Transverse colon (tissue), 4 donors: ENCODE data around the gene SOX5. TPM values are rescaled to one million over a fixed set of nuclear protein-coding genes. Genes with fewer than 3 reads are reported as not detected.

Experiments used
- DNase-seq: peaks from one replicate; pipeline ENCODE4 v3.0.0-alpha.2; 2019
- H3K27ac ChIP-seq, 4 donors: fragments of 200-600 bp; sonication (generic); 2 replicates each; pipeline ENCODE4 v1.5.1; 2016 to 2018; ENCODE audit warnings: inconsistent platforms in 4 of 4
- H3K27me3 ChIP-seq: fragments of 200-600 bp; sonication (generic); 2 replicates; pipeline ENCODE4 v1.5.1; 2017; ENCODE audit warnings: inconsistent platforms
- H3K36me3 ChIP-seq, 4 donors: fragments of 200-600 bp; sonication (generic); 2 replicates each; pipeline ENCODE4 v1.5.1; 2017 to 2019; ENCODE audit warnings: inconsistent platforms in 4 of 4
- H3K4me1 ChIP-seq, 4 donors: fragments of 200-600 bp; sonication (generic); 2 replicates each; pipeline ENCODE4 v1.5.1; 2017 to 2020; ENCODE audit warnings: inconsistent platforms in 4 of 4
- H3K4me3 ChIP-seq, 4 donors: fragments of 200-600 bp; sonication (generic); 1 replicate in 1 of 4; 2 replicates in 3 of 4; pipeline versions ENCODE4 v1.5.1 to v1.6.1; 2017 to 2019; ENCODE audit warnings: inconsistent platforms in 4 of 4
- H3K9me3 ChIP-seq, 2 donors: fragments of 200-600 bp; sonication (generic); 2 replicates each; pipeline ENCODE4 v1.5.1; 2017 to 2019; ENCODE audit warnings: inconsistent platforms in 2 of 2
- EP300 ChIP-seq: sonication (generic); formaldehyde crosslinking; IDR thresholded peaks from one replicate; pipeline ENCODE4 v1.6.1; 2017; ENCODE audit warnings: antibody characterized with exemption, low read depth
- POLR2A ChIP-seq: fragments of 450-650 bp; IDR thresholded peaks from one replicate; pipeline ENCODE4 v1.6.1; 2016; ENCODE audit warnings: antibody characterized with exemption, mild to moderate bottlenecking, moderate library complexity
- POLR2AphosphoS5 ChIP-seq, 3 donors: sonication (generic); formaldehyde crosslinking; IDR thresholded peaks; one replicate each; pipeline ENCODE4 v1.6.1; 2016; ENCODE audit warnings: antibody characterized with exemption in 3 of 3
- whole genome bisulfite sequencing, 2 donors: methylation state at CpG; one replicate each; pipeline ENCODE4 v1.1.5; 2018; ENCODE audit warnings: low coverage in 1 of 2; 5-methylcytosine and 5-hydroxymethylcytosine counted together
- in situ Hi-C, 4 donors: fragments of 200-750 bp; cut with MboI; loops; one replicate each; pipeline versions ENCODE4 v1.15.0 to v1.15.1; 2017; ENCODE audit warnings: low sequenced_read_pairs in 3 of 4, low pct_ligation_motif_present in 1 of 4, low pct_unique_long_range_greater_than_20kb in 1 of 4
- intact Hi-C: fragments of 100-400 bp; cut with DNase I; formaldehyde crosslinking; loops from one replicate; pipeline ENCODE4 v1.15.1; 2023; ENCODE audit warnings: low total_unique reads
- total RNA-seq, 4 donors: library from RNA; depleted of rRNA; stranded (reverse); fragments of >200 nt; gene quantifications; one replicate each; pipeline ENCODE4 v1.1.0, GENCODE V29; 2016
- TF ChIP-seq, protein P1 (sequence below), 5 experiments: fragments of 200-600 bp in 3 of 5; fragments of 450-650 bp in 2 of 5; sonication (generic) in 3 of 5; IDR thresholded peaks; 1 replicate in 2 of 5; 2 replicates in 3 of 5; pipeline ENCODE4 v1.5.1; 2016 to 2017; ENCODE audit warnings: antibody characterized with exemption in 5 of 5, inconsistent platforms in 3 of 5, mild to moderate bottlenecking in 2 of 5, moderate library complexity in 1 of 5

SOX5 gene
- total RNA-seq, 4 donors from 2014 or later = 1.00 to 9.8 (median 3.2) TPM

DNA sequence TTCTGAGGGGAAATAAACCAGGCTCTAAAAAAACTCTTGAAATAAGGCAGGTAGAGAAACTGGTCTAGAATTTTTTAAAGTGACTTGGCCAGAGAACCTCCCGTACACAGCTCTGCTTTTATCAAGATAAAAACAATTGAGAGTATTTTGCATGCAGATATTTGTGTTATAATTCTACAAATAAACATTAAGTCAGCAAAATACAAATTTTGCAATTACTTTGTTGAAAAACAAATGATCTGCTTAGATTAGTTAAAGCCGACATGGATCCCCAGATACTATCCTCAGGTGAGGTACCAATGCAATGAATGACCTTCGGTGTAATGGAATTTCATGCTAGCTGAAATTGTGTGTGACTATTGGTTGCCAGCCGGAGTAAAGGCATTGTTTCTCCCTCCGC lies 197.2 kb downstream of the SOX5 start:
- Histone ChIP-seq H3K4me3 (no peak overlapping the region), H3K27ac (no peak overlapping the region), H3K4me1 (no peaks in the 10 kb centered on the region), H3K36me3 (no peaks in the 10 kb centered on the region), H3K27me3 (no peaks in the 10 kb centered on the region), H3K9me3 (no peaks in the 10 kb centered on the region)
- in situ Hi-C loops = no loop called here
- TF ChIP-seq EP300 (no peak), POLR2AphosphoS5 (IDR thresholded peaks at IDR 0.05) (no peak), POLR2A (no peak)
- TF ChIP-seq, protein P1, sequence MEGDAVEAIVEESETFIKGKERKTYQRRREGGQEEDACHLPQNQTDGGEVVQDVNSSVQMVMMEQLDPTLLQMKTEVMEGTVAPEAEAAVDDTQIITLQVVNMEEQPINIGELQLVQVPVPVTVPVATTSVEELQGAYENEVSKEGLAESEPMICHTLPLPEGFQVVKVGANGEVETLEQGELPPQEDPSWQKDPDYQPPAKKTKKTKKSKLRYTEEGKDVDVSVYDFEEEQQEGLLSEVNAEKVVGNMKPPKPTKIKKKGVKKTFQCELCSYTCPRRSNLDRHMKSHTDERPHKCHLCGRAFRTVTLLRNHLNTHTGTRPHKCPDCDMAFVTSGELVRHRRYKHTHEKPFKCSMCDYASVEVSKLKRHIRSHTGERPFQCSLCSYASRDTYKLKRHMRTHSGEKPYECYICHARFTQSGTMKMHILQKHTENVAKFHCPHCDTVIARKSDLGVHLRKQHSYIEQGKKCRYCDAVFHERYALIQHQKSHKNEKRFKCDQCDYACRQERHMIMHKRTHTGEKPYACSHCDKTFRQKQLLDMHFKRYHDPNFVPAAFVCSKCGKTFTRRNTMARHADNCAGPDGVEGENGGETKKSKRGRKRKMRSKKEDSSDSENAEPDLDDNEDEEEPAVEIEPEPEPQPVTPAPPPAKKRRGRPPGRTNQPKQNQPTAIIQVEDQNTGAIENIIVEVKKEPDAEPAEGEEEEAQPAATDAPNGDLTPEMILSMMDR (IDR thresholded peaks at IDR 0.05) = no peak
- intact Hi-C loops = no loop called here
- 95 to 100% methylated on average over 3 to 5 of the region's 5 CpGs for WGBS, 2 donors
- no peak for DNase-seq

DNA sequence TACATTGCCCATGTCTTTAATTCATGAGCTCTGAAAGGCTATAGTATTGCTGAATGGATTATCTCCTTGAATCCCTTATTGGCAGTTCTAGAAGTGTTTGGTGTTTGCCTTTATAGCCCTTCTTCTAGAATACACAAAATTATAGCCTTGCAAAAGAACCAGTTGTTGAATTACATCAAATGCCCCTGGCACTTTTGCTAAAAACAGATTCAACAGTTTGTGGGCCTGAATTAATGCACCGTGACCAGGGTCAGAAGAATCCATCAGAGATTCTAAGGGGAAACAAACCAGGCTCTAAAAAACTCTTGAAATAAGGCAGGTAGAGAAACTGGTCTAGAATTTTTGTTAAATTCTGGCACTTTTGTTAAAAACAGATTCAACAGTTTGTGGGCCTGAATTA lies 197.8 kb downstream of the SOX5 start:
- in situ Hi-C loops = no loop called here
- H3K36me3 ChIP-seq = no peaks in the 10 kb centered on the region
- intact Hi-C loops = no loop called here

DNA sequence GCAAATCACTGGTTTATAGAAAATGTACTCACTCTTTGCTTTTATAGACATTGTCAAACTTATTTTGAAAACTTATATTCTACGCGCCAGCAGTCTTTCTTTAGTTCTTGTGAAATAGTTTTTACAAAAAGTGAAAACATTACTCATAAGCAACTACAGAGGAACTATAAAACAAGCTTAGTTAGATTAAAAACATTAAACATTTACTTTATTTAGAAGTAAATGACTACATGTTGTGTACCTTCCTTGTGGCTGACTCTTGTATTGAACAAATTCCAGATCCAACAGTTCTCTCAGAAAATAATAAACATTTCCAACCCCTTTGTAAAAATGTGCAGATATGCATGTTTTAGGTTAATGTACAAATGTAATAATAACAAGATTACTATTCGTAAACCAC lies 198.5 kb downstream of the SOX5 start:
- WGBS, 2 donors = 83 to 89% methylated on average over 3 of the region's 3 CpGs
- no peaks in the 10 kb centered on the region for H3K36me3 ChIP-seq
- H3K27me3 ChIP-seq = no peaks in the 10 kb centered on the region
- in situ Hi-C loops (no loop called here), intact Hi-C loops (no loop called here)
- H3K27ac ChIP-seq = no peak overlapping the region
- TF ChIP-seq, protein P1 (IDR thresholded peaks at IDR 0.05) = no peak
- TF ChIP-seq POLR2A (no peak), EP300 (no peak), POLR2AphosphoS5 (IDR thresholded peaks at IDR 0.05) (no peak)
- H3K4me3 ChIP-seq = no peak overlapping the region
- H3K9me3 ChIP-seq = no peaks in the 10 kb centered on the region
- no peak for DNase-seq
- H3K4me1 ChIP-seq = no peaks in the 10 kb centered on the region

More for the DNA sequence above, 197.8 kb downstream of the SOX5 start:
- H3K27ac ChIP-seq = no peak overlapping the region
- no peak overlapping the region for H3K4me3 ChIP-seq
- no peaks in the 10 kb centered on the region for H3K4me1 ChIP-seq
- H3K9me3 ChIP-seq = no peaks in the 10 kb centered on the region
- no peaks in the 10 kb centered on the region for H3K27me3 ChIP-seq
- TF ChIP-seq EP300 = no peak
- no peak for TF ChIP-seq POLR2A
- no peak for TF ChIP-seq POLR2AphosphoS5 (IDR thresholded peaks at IDR 0.05)
- TF ChIP-seq, protein P1 (IDR thresholded peaks at IDR 0.05) = no peak
- WGBS, 2 donors = 87 to 100% methylated on average over 1 of the region's 1 CpG
- no peak for DNase-seq

DNA sequence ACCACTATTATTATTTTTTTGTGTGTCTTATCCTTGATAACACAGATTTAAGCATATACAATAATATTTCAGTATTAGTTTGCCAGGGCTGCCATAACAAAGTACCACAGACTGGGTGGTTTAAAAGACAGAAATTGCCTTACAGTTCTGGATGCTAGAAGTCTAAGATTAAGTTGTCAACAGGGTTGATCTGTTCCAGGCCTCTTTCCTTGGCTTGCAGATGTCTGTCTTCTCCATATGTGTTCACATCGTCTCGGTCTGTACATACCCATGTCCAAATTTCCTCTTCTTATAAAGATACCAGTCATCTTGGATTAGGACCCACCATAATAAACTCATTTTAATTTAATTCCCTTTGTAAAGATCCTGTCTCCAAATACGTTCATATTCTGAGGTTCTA lies 204.8 kb downstream of the SOX5 start:
- TF ChIP-seq POLR2A (no peak), POLR2AphosphoS5 (IDR thresholded peaks at IDR 0.05) (no peak)
- intact Hi-C loops (no loop called here), in situ Hi-C loops (no loop called here)
- Histone ChIP-seq H3K27me3 (no peaks in the 10 kb centered on the region), H3K36me3 (no peaks in the 10 kb centered on the region), H3K9me3 (no peaks in the 10 kb centered on the region), H3K27ac (no peak overlapping the region), H3K4me1 (no peaks in the 10 kb centered on the region), H3K4me3 (no peak overlapping the region)
- WGBS, 2 donors = 63 to 75% methylated on average over 3 of the region's 3 CpGs
- DNase-seq = no peak

DNA sequence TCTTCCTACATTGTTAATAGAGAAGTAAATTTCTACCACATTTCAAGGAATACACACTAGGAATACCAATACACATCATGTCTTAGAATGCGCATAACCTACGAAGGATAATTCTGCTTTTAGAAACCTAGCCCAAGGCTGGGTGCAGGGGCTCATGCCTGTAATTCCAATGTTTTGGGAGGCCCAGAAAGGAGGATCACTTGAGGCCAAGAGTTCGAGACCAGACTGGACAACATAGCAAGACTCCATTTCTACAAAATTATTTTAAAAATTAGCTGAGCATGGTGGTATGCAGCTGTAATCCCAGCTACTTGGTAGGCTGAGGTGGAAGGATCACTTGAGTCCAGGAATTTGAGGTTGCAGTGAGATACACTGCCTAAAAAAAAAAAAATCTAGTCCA lies 206.9 kb downstream of the SOX5 start:
- Histone ChIP-seq H3K9me3 (no peaks in the 10 kb centered on the region), H3K27ac (no peak overlapping the region), H3K4me1 (no peaks in the 10 kb centered on the region), H3K27me3 (no peaks in the 10 kb centered on the region), H3K4me3 (no peak overlapping the region), H3K36me3 (no peaks in the 10 kb centered on the region)
- in situ Hi-C loops = no loop called here
- WGBS, 2 donors = 93 to 95% methylated on average over 3 of the region's 3 CpGs
- intact Hi-C loops = no loop called here
- no peak for DNase-seq
- no peak for TF ChIP-seq EP300
